WTC11 (cell line): ENCODE measurements around the gene TAGLN3. TPM values are rescaled to one million over a fixed set of nuclear protein-coding genes. Genes with fewer than 3 reads are reported as not detected.
A peak's percentile ranks its signal among the peaks of the same experiment; 100 is the strongest.

Source experiments
- ATAC-seq: fragments of 200-7000 bp; cut with Tn5 transposase; 2 replicates; pipeline ENCODE4 v1.10.0; 2021; ENCODE audit warnings: mild to moderate bottlenecking, moderate library complexity
- CTCF ChIA-PET: fragments of 300-600 bp; sonication (Branson Sonifier 250); formaldehyde crosslinking; loops from one replicate; lab custom pipeline; 2021; ENCODE audit warnings: antibody characterized with exemption; lab: Charles Lee
- POLR2A ChIA-PET: fragments of 350-600 bp; sonication (Branson Sonifier 250); formaldehyde crosslinking; loops from one replicate; lab custom pipeline; 2021; ENCODE audit warnings: antibody characterized with exemption; lab: Charles Lee
- DNase-seq: peaks from one replicate; pipeline ENCODE4 v3.0.0; 2021; ENCODE audit warnings: low spot score
- H3K27ac Mint-ChIP-seq: 2 replicates; pipeline ENCODE4 v1.8.0; 2021; ENCODE audit warnings: mixed read lengths
- H3K27me3 Mint-ChIP-seq: 2 replicates; pipeline ENCODE4 v1.8.0; 2021; ENCODE audit warnings: low read depth, mild to moderate bottlenecking, moderate library complexity, mixed read lengths
- H3K36me3 Mint-ChIP-seq: 2 replicates; pipeline ENCODE4 v1.8.0; 2021; ENCODE audit warnings: mixed read lengths
- H3K4me1 Mint-ChIP-seq: 2 replicates; pipeline ENCODE4 v1.8.0; 2022; ENCODE audit warnings: mixed read lengths
- H3K4me3 Mint-ChIP-seq: 2 replicates; pipeline ENCODE4 v1.8.0; 2021; ENCODE audit warnings: mild to moderate bottlenecking, moderate library complexity, mixed read lengths
- H3K9me3 Mint-ChIP-seq: 2 replicates; pipeline ENCODE4 v1.8.0; 2021; ENCODE audit warnings: mixed read lengths
- ATF1 ChIP-seq: sonication (generic); formaldehyde crosslinking; IDR thresholded peaks from 2 replicates; pipeline ENCODE4 v1.8.1; 2023; ENCODE audit warnings: mild to moderate bottlenecking, moderate library complexity, missing genetic modification reagents
- CBFB ChIP-seq: sonication (generic); formaldehyde crosslinking; IDR thresholded peaks from 2 replicates; pipeline ENCODE4 v1.8.1; 2022; ENCODE audit warnings: mild to moderate bottlenecking, low read depth, missing genetic modification reagents
- ELF4 ChIP-seq: sonication (generic); formaldehyde crosslinking; IDR thresholded peaks from 2 replicates; pipeline ENCODE4 v1.8.1; 2022; ENCODE audit warnings: low read depth, mild to moderate bottlenecking, moderate library complexity, missing genetic modification reagents
- ETV6 ChIP-seq: sonication (generic); formaldehyde crosslinking; IDR thresholded peaks from 2 replicates; pipeline ENCODE4 v1.8.1; 2022; ENCODE audit warnings: mild to moderate bottlenecking, missing genetic modification reagents
- FOXJ3 ChIP-seq: sonication (generic); formaldehyde crosslinking; IDR thresholded peaks from 2 replicates; pipeline ENCODE4 v1.9.0; 2021; ENCODE audit warnings: missing genetic modification reagents, mild to moderate bottlenecking, borderline replicate concordance
- FOXK1 ChIP-seq: sonication (generic); formaldehyde crosslinking; IDR thresholded peaks from 2 replicates; pipeline ENCODE4 v1.8.0; 2022; ENCODE audit warnings: mild to moderate bottlenecking, moderate library complexity, missing genetic modification reagents
- FOXP1 ChIP-seq: sonication (generic); formaldehyde crosslinking; IDR thresholded peaks from 2 replicates; pipeline ENCODE4 v1.8.0; 2022; ENCODE audit warnings: missing genetic modification reagents, mild to moderate bottlenecking, moderate library complexity, borderline replicate concordance
- FOXP4 ChIP-seq: sonication (generic); formaldehyde crosslinking; IDR thresholded peaks from 2 replicates; pipeline ENCODE4 v1.8.0; 2022; ENCODE audit warnings: mild to moderate bottlenecking, missing genetic modification reagents
- NFYB ChIP-seq: sonication (generic); formaldehyde crosslinking; conservative IDR thresholded peaks from 2 replicates; pipeline ENCODE4 v1.8.0; 2022; ENCODE audit warnings: low read depth, missing genetic modification reagents
- NR1H2 ChIP-seq: sonication (generic); formaldehyde crosslinking; IDR thresholded peaks from 2 replicates; pipeline ENCODE4 v1.9.0; 2021; ENCODE audit warnings: mild to moderate bottlenecking, moderate library complexity, missing genetic modification reagents
- NR2C2 ChIP-seq: sonication (generic); formaldehyde crosslinking; IDR thresholded peaks from 2 replicates; pipeline ENCODE4 v1.8.0; 2022; ENCODE audit warnings: mild to moderate bottlenecking, missing genetic modification reagents
- NR3C1 ChIP-seq: sonication (generic); formaldehyde crosslinking; conservative IDR thresholded peaks from 2 replicates; pipeline ENCODE4 v1.8.1; 2023; ENCODE audit warnings: low read depth, mild to moderate bottlenecking, missing genetic modification reagents
- OVOL2 ChIP-seq: fragments of 250-450 bp; sonication (Bioruptor Pico); IDR thresholded peaks from 2 replicates; pipeline ENCODE4 v1.9.0; 2021; ENCODE audit warnings: mild to moderate bottlenecking, borderline replicate concordance
- SMAD3 ChIP-seq: sonication (generic); formaldehyde crosslinking; IDR thresholded peaks from 2 replicates; pipeline ENCODE4 v1.8.0; 2022; ENCODE audit warnings: missing genetic modification reagents, mild to moderate bottlenecking, borderline replicate concordance
- SMAD4 ChIP-seq: sonication (generic); formaldehyde crosslinking; IDR thresholded peaks from 2 replicates; pipeline ENCODE4 v1.8.0; 2022; ENCODE audit warnings: mild to moderate bottlenecking, missing genetic modification reagents
- SOX15 ChIP-seq: fragments of 250-450 bp; sonication (Bioruptor Pico); IDR thresholded peaks from 2 replicates; pipeline ENCODE4 v1.9.0; 2021; ENCODE audit warnings: mild to moderate bottlenecking
- TP53 ChIP-seq: sonication (generic); formaldehyde crosslinking; IDR thresholded peaks from 2 replicates; pipeline ENCODE4 v1.8.1; 2023; ENCODE audit warnings: mild to moderate bottlenecking, missing genetic modification reagents
- total RNA-seq: library from RNA; stranded (reverse); gene quantifications from 3 replicates; pipeline ENCODE4 v1.2.3, GENCODE V29; 2021
- TF ChIP-seq, protein P1 (sequence below): sonication (generic); formaldehyde crosslinking; IDR thresholded peaks from 2 replicates; pipeline ENCODE4 v1.8.1; 2023; ENCODE audit warnings: mild to moderate bottlenecking, missing genetic modification reagents, moderate library complexity
- TF ChIP-seq, protein P2 (sequence below): sonication (generic); formaldehyde crosslinking; IDR thresholded peaks from 2 replicates; pipeline ENCODE4 v1.8.1; 2023; ENCODE audit warnings: mild to moderate bottlenecking, missing genetic modification reagents
- TF ChIP-seq, protein P3 (sequence below): sonication (generic); formaldehyde crosslinking; IDR thresholded peaks from 2 replicates; pipeline ENCODE4 v1.8.1; 2022; ENCODE audit warnings: low read depth, mild to moderate bottlenecking, moderate library complexity, missing genetic modification reagents, borderline replicate concordance
- TF ChIP-seq, protein P4 (sequence below): sonication (generic); formaldehyde crosslinking; IDR thresholded peaks from 2 replicates; pipeline ENCODE4 v1.8.0; 2023; ENCODE audit warnings: missing genetic modification reagents, mild to moderate bottlenecking, borderline replicate concordance
- TF ChIP-seq, protein P5 (sequence below): sonication (generic); formaldehyde crosslinking; IDR thresholded peaks from 2 replicates; pipeline ENCODE4 v1.8.1; 2022; ENCODE audit warnings: low read depth, missing genetic modification reagents, borderline replicate concordance
- TF ChIP-seq, protein P6 (sequence below): fragments of 250-450 bp; sonication (Bioruptor Pico); IDR thresholded peaks from 2 replicates; pipeline ENCODE4 v2.1.2; 2022; ENCODE audit warnings: mild to moderate bottlenecking, moderate library complexity

TAGLN3 gene
- total RNA-seq, 1 experiment from 2014 or later: 2.8 TPM

DNA sequence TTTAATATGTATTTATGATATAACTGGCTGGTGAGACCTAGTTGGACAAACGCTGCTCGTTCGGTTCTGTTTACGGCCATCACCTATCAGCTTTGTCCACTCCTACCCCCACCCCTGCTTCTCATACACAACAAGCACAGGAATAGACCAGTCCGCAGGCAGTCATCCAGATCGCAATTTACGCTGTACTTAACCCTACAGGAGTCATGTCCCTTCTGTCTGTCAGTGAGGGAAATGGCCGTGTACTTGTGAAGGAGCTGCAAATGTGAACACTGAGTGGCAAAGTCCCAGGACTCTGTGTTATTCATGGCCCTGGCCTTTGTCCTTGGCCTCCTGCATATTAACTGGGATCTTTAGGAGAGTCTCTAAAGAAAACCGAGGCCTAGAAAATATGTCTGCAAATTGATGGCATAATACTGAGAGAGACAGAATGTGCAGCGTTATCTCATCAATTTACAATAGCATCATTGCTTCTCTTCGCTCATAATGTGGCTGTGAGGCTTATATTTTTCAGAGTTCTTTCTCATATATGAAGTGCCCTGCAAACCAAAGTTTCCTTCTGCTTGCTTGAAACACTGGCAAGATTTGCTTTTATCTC, 27.1 kb upstream of the TAGLN3 start:
- no peak for DNase-seq
- no peak overlapping the region for H3K4me3 Mint-ChIP-seq
- no peaks in the 10 kb centered on the region for H3K27me3 Mint-ChIP-seq
- peak; percentile 53 for ATAC-seq
- H3K27ac Mint-ChIP-seq: no peak overlapping the region
- POLR2A ChIA-PET: interaction anchor here (0.6 kb wide), 1 partner anchor 9 kb away, joined by 3 read pairs; no protein-coding TSS in a partner anchor
- H3K4me1 Mint-ChIP-seq: peaks cover 9% of the 10 kb centered on the region
- CTCF ChIA-PET: interaction anchor here (1.4 to 1.8 kb wide), 2 partner anchors 42 to 255 kb away, joined by 5 to 11 read pairs; no protein-coding TSS in a partner anchor
- TF ChIP-seq FOXK1 (CRISPR knock-in tag) (no peak), NR2C2 (no peak), SMAD3 (no peak), NFYB (no peak), FOXP4 (CRISPR knock-in tag) (no peak), SMAD4 (CRISPR knock-in tag) (no peak), TP53 (CRISPR knock-in tag) (no peak), FOXP1 (CRISPR knock-in tag) (no peak), NR3C1 (CRISPR knock-in tag) (no peak), ELF4 (no peak), SOX15 (CRISPR knock-in tag) (no peak)
- TF ChIP-seq, protein P1, sequence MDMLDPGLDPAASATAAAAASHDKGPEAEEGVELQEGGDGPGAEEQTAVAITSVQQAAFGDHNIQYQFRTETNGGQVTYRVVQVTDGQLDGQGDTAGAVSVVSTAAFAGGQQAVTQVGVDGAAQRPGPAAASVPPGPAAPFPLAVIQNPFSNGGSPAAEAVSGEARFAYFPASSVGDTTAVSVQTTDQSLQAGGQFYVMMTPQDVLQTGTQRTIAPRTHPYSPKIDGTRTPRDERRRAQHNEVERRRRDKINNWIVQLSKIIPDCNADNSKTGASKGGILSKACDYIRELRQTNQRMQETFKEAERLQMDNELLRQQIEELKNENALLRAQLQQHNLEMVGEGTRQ: no peak
- TF ChIP-seq, protein P2, sequence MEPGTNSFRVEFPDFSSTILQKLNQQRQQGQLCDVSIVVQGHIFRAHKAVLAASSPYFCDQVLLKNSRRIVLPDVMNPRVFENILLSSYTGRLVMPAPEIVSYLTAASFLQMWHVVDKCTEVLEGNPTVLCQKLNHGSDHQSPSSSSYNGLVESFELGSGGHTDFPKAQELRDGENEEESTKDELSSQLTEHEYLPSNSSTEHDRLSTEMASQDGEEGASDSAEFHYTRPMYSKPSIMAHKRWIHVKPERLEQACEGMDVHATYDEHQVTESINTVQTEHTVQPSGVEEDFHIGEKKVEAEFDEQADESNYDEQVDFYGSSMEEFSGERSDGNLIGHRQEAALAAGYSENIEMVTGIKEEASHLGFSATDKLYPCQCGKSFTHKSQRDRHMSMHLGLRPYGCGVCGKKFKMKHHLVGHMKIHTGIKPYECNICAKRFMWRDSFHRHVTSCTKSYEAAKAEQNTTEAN (CRISPR knock-in tag): no peak
- H3K9me3 Mint-ChIP-seq: no peaks in the 10 kb centered on the region
- peaks cover 7% of the 10 kb centered on the region for H3K36me3 Mint-ChIP-seq

- H3K27me3 Mint-ChIP-seq: no peaks in the 10 kb centered on the region
- no peaks in the 10 kb centered on the region for H3K9me3 Mint-ChIP-seq
- no peak overlapping the region for H3K27ac Mint-ChIP-seq
- ATAC-seq: no peak
- CTCF ChIA-PET: interaction anchor here (1.2 kb wide), 2 partner anchors 41 to 256 kb away, joined by 3 to 4 read pairs; no protein-coding TSS in a partner anchor
- no peak for DNase-seq
- H3K4me3 Mint-ChIP-seq: no peak overlapping the region
- no peaks in the 10 kb centered on the region for H3K4me1 Mint-ChIP-seq
- H3K36me3 Mint-ChIP-seq: peaks cover 7% of the 10 kb centered on the region
- POLR2A ChIA-PET: no interaction called here
- TF ChIP-seq ATF1 (no peak), ETV6 (CRISPR knock-in tag) (no peak), SOX15 (CRISPR knock-in tag) (no peak), FOXK1 (CRISPR knock-in tag) (no peak), FOXJ3 (CRISPR knock-in tag) (no peak), CBFB (CRISPR knock-in tag) (no peak), OVOL2 (CRISPR knock-in tag) (no peak), NR1H2 (CRISPR knock-in tag) (no peak)
- TF ChIP-seq, protein P3, sequence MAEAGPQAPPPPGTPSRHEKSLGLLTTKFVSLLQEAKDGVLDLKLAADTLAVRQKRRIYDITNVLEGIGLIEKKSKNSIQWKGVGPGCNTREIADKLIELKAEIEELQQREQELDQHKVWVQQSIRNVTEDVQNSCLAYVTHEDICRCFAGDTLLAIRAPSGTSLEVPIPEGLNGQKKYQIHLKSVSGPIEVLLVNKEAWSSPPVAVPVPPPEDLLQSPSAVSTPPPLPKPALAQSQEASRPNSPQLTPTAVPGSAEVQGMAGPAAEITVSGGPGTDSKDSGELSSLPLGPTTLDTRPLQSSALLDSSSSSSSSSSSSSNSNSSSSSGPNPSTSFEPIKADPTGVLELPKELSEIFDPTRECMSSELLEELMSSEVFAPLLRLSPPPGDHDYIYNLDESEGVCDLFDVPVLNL: no peak
- TF ChIP-seq, protein P4, sequence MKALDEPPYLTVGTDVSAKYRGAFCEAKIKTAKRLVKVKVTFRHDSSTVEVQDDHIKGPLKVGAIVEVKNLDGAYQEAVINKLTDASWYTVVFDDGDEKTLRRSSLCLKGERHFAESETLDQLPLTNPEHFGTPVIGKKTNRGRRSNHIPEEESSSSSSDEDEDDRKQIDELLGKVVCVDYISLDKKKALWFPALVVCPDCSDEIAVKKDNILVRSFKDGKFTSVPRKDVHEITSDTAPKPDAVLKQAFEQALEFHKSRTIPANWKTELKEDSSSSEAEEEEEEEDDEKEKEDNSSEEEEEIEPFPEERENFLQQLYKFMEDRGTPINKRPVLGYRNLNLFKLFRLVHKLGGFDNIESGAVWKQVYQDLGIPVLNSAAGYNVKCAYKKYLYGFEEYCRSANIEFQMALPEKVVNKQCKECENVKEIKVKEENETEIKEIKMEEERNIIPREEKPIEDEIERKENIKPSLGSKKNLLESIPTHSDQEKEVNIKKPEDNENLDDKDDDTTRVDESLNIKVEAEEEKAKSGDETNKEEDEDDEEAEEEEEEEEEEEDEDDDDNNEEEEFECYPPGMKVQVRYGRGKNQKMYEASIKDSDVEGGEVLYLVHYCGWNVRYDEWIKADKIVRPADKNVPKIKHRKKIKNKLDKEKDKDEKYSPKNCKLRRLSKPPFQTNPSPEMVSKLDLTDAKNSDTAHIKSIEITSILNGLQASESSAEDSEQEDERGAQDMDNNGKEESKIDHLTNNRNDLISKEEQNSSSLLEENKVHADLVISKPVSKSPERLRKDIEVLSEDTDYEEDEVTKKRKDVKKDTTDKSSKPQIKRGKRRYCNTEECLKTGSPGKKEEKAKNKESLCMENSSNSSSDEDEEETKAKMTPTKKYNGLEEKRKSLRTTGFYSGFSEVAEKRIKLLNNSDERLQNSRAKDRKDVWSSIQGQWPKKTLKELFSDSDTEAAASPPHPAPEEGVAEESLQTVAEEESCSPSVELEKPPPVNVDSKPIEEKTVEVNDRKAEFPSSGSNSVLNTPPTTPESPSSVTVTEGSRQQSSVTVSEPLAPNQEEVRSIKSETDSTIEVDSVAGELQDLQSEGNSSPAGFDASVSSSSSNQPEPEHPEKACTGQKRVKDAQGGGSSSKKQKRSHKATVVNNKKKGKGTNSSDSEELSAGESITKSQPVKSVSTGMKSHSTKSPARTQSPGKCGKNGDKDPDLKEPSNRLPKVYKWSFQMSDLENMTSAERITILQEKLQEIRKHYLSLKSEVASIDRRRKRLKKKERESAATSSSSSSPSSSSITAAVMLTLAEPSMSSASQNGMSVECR: no peak
- TF ChIP-seq, protein P5, sequence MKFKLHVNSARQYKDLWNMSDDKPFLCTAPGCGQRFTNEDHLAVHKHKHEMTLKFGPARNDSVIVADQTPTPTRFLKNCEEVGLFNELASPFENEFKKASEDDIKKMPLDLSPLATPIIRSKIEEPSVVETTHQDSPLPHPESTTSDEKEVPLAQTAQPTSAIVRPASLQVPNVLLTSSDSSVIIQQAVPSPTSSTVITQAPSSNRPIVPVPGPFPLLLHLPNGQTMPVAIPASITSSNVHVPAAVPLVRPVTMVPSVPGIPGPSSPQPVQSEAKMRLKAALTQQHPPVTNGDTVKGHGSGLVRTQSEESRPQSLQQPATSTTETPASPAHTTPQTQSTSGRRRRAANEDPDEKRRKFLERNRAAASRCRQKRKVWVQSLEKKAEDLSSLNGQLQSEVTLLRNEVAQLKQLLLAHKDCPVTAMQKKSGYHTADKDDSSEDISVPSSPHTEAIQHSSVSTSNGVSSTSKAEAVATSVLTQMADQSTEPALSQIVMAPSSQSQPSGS (CRISPR knock-in tag): no peak
- TF ChIP-seq, protein P6, sequence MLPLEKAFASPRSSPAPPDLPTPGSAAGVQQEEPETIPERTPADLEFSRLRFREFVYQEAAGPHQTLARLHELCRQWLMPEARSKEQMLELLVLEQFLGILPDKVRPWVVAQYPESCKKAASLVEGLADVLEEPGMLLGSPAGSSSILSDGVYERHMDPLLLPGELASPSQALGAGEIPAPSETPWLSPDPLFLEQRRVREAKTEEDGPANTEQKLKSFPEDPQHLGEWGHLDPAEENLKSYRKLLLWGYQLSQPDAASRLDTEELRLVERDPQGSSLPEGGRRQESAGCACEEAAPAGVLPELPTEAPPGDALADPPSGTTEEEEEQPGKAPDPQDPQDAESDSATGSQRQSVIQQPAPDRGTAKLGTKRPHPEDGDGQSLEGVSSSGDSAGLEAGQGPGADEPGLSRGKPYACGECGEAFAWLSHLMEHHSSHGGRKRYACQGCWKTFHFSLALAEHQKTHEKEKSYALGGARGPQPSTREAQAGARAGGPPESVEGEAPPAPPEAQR: no peak
Measured at GRCh38 chr3:111972891-111973290, 25.8 kb upstream of the TAGLN3 start.
